ENCODE measurements around the gene FNDC3B.

Gene FNDC3B

DNA sequence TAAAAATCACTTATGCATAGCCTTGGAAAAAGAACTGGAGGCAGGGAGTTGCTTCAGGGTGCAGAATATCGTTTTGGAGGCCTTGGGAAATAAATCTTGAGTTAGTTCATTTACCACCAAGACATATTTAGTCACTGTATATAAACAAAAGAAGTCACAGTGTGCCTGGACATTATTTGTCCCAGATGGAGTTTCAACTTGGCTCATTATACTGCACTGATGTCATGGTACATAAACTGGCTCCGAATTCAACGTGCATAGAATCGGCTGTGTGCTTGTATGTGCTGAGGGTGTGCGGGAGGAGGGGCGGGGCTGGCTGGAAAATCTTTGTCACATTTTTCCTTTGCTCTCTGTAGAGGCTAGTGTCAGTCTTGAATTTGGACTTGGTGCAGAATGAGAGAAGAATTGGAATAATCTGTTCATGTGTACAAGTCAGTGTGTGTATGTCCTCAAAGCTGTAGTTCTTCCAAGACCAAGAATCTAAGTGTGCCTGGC, 86.6 kb downstream of the FNDC3B start:
- POLR2A ChIA-PET: no interaction called here

DNA sequence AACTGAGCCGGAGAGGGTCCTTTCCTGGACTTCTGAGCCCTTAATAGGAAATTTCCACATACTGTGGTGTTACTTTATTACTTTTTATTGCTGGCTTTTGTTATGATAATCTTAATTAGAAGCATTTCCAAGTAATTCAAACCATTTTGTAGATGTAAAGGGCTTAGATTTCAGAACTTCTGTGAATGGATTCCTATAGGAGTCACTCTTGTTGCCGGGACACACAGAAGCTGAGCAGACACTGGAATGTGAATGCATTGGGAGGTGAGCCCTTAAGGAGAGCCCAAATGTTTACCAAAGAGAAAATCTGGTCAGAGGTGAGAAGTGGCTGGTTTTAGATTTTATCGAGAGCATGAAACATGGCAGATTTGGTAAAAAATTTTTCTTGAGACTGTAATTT, 87.4 kb downstream of the FNDC3B start:
- Histone ChIP-seq H3K4me1 (ENCODE audit: control extremely low read depth in 1 of 4, control insufficient read depth in 4 of 4, insufficient read depth in 4 of 4, low read length in 3 of 4) (peaks cover 1 to 38% (median 7%) of the 10 kb centered on the region in 4 experiments), H3K4me3 (ENCODE audit: control insufficient read depth in 1 of 7, extremely low read depth in 1 of 7, insufficient read depth in 4 of 7, low read depth in 2 of 7, low read length in 6 of 7) (no peak overlapping the region)

More for the DNA sequence above, 86.6 kb downstream of the FNDC3B start:
- Histone ChIP-seq H3K27me3 (replicated peaks in 2 of 5; ENCODE audit: control insufficient read depth in 4 of 5, insufficient read depth in 5 of 5, low read length in 4 of 5) (no peaks in the 10 kb centered on the region), H3K4me1 (ENCODE audit: control extremely low read depth in 1 of 4, control insufficient read depth in 4 of 4, insufficient read depth in 4 of 4, low read length in 3 of 4) (peaks cover 1 to 32% (median 7%) of the 10 kb centered on the region in 4 experiments), H3K27ac (ENCODE audit: insufficient read depth in 1 of 2, low read depth in 1 of 2, low read length in 2 of 2, poor library complexity in 1 of 2, severe bottlenecking in 2 of 2) (no peak overlapping the region), H3K4me3 (ENCODE audit: control insufficient read depth in 1 of 7, extremely low read depth in 1 of 7, insufficient read depth in 4 of 7, low read depth in 2 of 7, low read length in 6 of 7) (no peak overlapping the region), H3K9me3 (ENCODE audit: control extremely low read depth in 1 of 5, control insufficient read depth in 4 of 5, insufficient read depth in 2 of 5, low read depth in 1 of 5, low read length in 4 of 5) (peaks cover 0 to 9% (median 0%) of the 10 kb centered on the region in 5 experiments), H3K36me3 (ENCODE audit: control insufficient read depth in 4 of 4, insufficient read depth in 4 of 4, low read length in 3 of 4) (peaks cover 3 to 41% (median 7%) of the 10 kb centered on the region in 4 experiments)
- DNase-seq: no peak
- 100% methylated on average over 1 of the region's 6 CpGs for WGBS (ENCODE audit: insufficient coverage)
- CTCF ChIA-PET: interaction anchor here (0.7 to 1.0 kb wide), 2 partner anchors 9 to 69 kb away, joined by 3 read pairs; no protein-coding TSS in a partner anchor

DNA sequence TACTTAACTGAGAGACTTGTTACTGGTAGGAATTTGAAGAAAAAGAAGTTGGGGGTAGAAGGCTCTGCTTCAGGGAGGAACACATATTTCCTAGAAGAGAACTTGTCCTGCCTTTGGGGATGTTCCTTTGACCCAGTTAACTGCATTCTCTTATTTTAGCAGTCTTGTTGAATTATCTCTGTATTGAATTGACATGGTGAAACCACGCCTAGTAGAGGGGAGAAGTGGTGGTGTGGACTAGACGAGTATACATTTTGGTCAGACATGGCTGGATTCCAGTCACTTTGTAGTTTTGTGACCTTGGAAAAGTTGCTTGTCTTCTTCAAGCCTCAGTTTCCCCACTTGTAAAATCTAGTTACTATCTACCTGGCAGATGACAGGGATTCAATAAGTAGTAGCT, 87.8 kb downstream of the FNDC3B start:
- Histone ChIP-seq H3K4me3 (ENCODE audit: control insufficient read depth in 1 of 7, extremely low read depth in 1 of 7, insufficient read depth in 4 of 7, low read depth in 2 of 7, low read length in 6 of 7) (no peak overlapping the region), H3K9me3 (ENCODE audit: control extremely low read depth in 1 of 5, control insufficient read depth in 4 of 5, insufficient read depth in 2 of 5, low read depth in 1 of 5, low read length in 4 of 5) (peaks cover 0 to 9% (median 0%) of the 10 kb centered on the region in 5 experiments), H3K36me3 (ENCODE audit: control insufficient read depth in 4 of 4, insufficient read depth in 4 of 4, low read length in 3 of 4) (peaks cover 3 to 39% (median 7%) of the 10 kb centered on the region in 4 experiments), H3K4me1 (ENCODE audit: control extremely low read depth in 1 of 4, control insufficient read depth in 4 of 4, insufficient read depth in 4 of 4, low read length in 3 of 4) (peaks cover 1 to 42% (median 7%) of the 10 kb centered on the region in 4 experiments), H3K27ac (ENCODE audit: insufficient read depth in 1 of 2, low read depth in 1 of 2, low read length in 2 of 2, poor library complexity in 1 of 2, severe bottlenecking in 2 of 2) (no peak overlapping the region), H3K27me3 (replicated peaks in 2 of 5; ENCODE audit: control insufficient read depth in 4 of 5, insufficient read depth in 5 of 5, low read length in 4 of 5) (no peaks in the 10 kb centered on the region)
- no CpG with 5 or more reads among the region's 2 CpGs for WGBS (ENCODE audit: insufficient coverage)
- ChIA-PET POLR2A (no interaction called here), CTCF (interaction anchor here (2.1 kb wide), 1 partner anchor 11 kb away, joined by 8 read pairs; no protein-coding TSS in a partner anchor)
- no peak for DNase-seq

More for the DNA sequence above, 87.4 kb downstream of the FNDC3B start:
- H3K27me3 ChIP-seq (replicated peaks in 2 of 5; ENCODE audit: control insufficient read depth in 4 of 5, insufficient read depth in 5 of 5, low read length in 4 of 5): no peaks in the 10 kb centered on the region
- H3K36me3 ChIP-seq (ENCODE audit: control insufficient read depth in 4 of 4, insufficient read depth in 4 of 4, low read length in 3 of 4): peaks cover 3 to 41% (median 7%) of the 10 kb centered on the region in 4 experiments
- H3K27ac ChIP-seq (ENCODE audit: insufficient read depth in 1 of 2, low read depth in 1 of 2, low read length in 2 of 2, poor library complexity in 1 of 2, severe bottlenecking in 2 of 2): no peak overlapping the region
- H3K9me3 ChIP-seq (ENCODE audit: control extremely low read depth in 1 of 5, control insufficient read depth in 4 of 5, insufficient read depth in 2 of 5, low read depth in 1 of 5, low read length in 4 of 5): peaks cover 0 to 9% (median 0%) of the 10 kb centered on the region in 5 experiments
- POLR2A ChIA-PET: no interaction called here
- DNase-seq: no peak
- CTCF ChIA-PET: interaction anchor here (0.7 to 1.0 kb wide), 2 partner anchors 10 to 68 kb away, joined by 3 read pairs; no protein-coding TSS in a partner anchor
- WGBS (ENCODE audit: insufficient coverage): 100% methylated on average over 2 of the region's 3 CpGs

DNA sequence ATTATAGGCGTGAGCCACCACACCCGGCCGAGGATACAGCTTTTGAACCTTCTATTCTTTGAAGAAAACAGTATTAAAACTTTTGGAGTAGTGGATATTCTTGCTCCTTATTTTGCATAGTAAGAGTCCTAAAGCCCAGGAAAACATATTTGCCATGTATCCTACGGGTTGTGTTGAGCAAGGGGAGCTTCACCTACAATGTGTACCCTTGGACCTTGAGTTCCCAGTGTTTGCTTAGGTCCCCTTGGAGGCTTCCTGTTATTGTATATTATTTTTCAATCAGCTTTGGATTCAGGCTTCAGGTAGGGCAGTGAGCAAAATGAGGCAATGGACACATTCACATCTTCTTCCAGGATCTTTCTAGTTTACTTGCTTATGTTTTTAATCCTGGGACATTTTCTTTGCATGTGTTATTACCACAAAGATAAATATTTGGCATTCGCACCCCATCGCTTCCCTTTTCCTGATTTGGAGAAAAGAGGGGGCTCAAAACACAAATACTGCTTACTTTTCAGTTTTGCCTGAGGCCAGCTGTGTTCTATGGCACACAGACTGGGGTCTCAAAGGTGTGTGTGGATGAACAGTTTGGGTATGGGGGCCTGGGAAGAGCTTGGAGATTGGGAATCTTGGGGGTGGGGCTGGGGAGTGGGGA, 88.7 kb downstream of the FNDC3B start:
- POLR2A ChIA-PET: no interaction called here
- H3K27me3 ChIP-seq (replicated peaks in 2 of 5; ENCODE audit: control insufficient read depth in 4 of 5, insufficient read depth in 5 of 5, low read length in 4 of 5): no peaks in the 10 kb centered on the region
- 100% methylated on average over 2 of the region's 6 CpGs for WGBS (ENCODE audit: insufficient coverage)
- no peak overlapping the region for H3K4me3 ChIP-seq (ENCODE audit: control insufficient read depth in 1 of 7, extremely low read depth in 1 of 7, insufficient read depth in 4 of 7, low read depth in 2 of 7, low read length in 6 of 7)
- H3K27ac ChIP-seq (ENCODE audit: insufficient read depth in 1 of 2, low read depth in 1 of 2, low read length in 2 of 2, poor library complexity in 1 of 2, severe bottlenecking in 2 of 2): no peak overlapping the region
- H3K4me1 ChIP-seq (ENCODE audit: control extremely low read depth in 1 of 4, control insufficient read depth in 4 of 4, insufficient read depth in 4 of 4, low read length in 3 of 4): peaks cover 1 to 46% (median 7%) of the 10 kb centered on the region in 4 experiments
- DNase-seq: no peak
- H3K9me3 ChIP-seq (ENCODE audit: control extremely low read depth in 1 of 5, control insufficient read depth in 4 of 5, insufficient read depth in 2 of 5, low read depth in 1 of 5, low read length in 4 of 5): peaks cover 0 to 9% (median 0%) of the 10 kb centered on the region in 5 experiments
- H3K36me3 ChIP-seq (ENCODE audit: control insufficient read depth in 4 of 4, insufficient read depth in 4 of 4, low read length in 3 of 4): peaks cover under 1 to 31% (median 4%) of the 10 kb centered on the region in 4 experiments
- CTCF ChIA-PET: interaction anchor here (0.7 to 2.1 kb wide), 3 partner anchors 10 to 23 kb away, joined by 3 to 8 read pairs (median 4); no protein-coding TSS in a partner anchor

GRCh38 chr3:172128858-172129257, 89.5 kb downstream of the FNDC3B start:
- DNase-seq: no peak
- H3K27ac ChIP-seq (ENCODE audit: insufficient read depth in 1 of 2, low read depth in 1 of 2, low read length in 2 of 2, poor library complexity in 1 of 2, severe bottlenecking in 2 of 2): no peak overlapping the region
- peaks cover 0 to 9% (median 0%) of the 10 kb centered on the region in 5 experiments for H3K9me3 ChIP-seq (ENCODE audit: control extremely low read depth in 1 of 5, control insufficient read depth in 4 of 5, insufficient read depth in 2 of 5, low read depth in 1 of 5, low read length in 4 of 5)
- WGBS (ENCODE audit: insufficient coverage): 100% methylated on average over 3 of the region's 9 CpGs
- H3K27me3 ChIP-seq (replicated peaks in 2 of 5; ENCODE audit: control insufficient read depth in 4 of 5, insufficient read depth in 5 of 5, low read length in 4 of 5): no peaks in the 10 kb centered on the region
- POLR2A ChIA-PET: no interaction called here
- H3K4me1 ChIP-seq (ENCODE audit: control extremely low read depth in 1 of 4, control insufficient read depth in 4 of 4, insufficient read depth in 4 of 4, low read length in 3 of 4): peaks cover 1 to 52% (median 7%) of the 10 kb centered on the region in 4 experiments
- CTCF ChIA-PET: interaction anchor here (1.2 to 2.1 kb wide), 2 partner anchors 10 to 22 kb away, joined by 4 to 8 read pairs; no protein-coding TSS in a partner anchor
- H3K4me3 ChIP-seq (ENCODE audit: control insufficient read depth in 1 of 7, extremely low read depth in 1 of 7, insufficient read depth in 4 of 7, low read depth in 2 of 7, low read length in 6 of 7): no peak overlapping the region
- peaks cover 0 to 31% (median 3%) of the 10 kb centered on the region in 4 experiments for H3K36me3 ChIP-seq (ENCODE audit: control insufficient read depth in 4 of 4, insufficient read depth in 4 of 4, low read length in 3 of 4)

DNA sequence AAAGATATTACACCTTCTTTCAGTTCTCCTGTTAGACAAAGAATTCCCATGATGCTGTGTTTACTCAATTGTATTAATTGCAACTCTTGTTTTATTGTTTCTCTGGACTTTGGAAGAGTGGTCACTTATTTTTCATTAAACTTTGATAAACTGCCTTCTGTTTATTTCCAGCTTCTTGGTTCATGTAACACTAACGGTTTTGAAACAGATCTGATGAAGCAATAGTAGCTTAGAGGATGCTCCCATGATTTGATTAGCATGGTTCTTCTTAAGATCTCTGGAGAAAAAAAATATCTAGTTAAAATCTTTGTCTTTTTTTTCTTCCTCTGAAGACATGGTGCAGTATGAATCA, 90.1 kb downstream of the FNDC3B start:
- Histone ChIP-seq H3K27ac (ENCODE audit: insufficient read depth in 1 of 2, low read depth in 1 of 2, low read length in 2 of 2, poor library complexity in 1 of 2, severe bottlenecking in 2 of 2) (peak overlapping the region in 1 of 2 experiments; percentile 78), H3K36me3 (ENCODE audit: control insufficient read depth in 4 of 4, insufficient read depth in 4 of 4, low read length in 3 of 4) (peaks cover 0 to 26% (median 3%) of the 10 kb centered on the region in 4 experiments), H3K27me3 (replicated peaks in 2 of 5; ENCODE audit: control insufficient read depth in 4 of 5, insufficient read depth in 5 of 5, low read length in 4 of 5) (no peaks in the 10 kb centered on the region), H3K4me3 (ENCODE audit: control insufficient read depth in 1 of 7, extremely low read depth in 1 of 7, insufficient read depth in 4 of 7, low read depth in 2 of 7, low read length in 6 of 7) (peak overlapping the region in 1 of 7 experiments; percentile 8), H3K4me1 (ENCODE audit: control extremely low read depth in 1 of 4, control insufficient read depth in 4 of 4, insufficient read depth in 4 of 4, low read length in 3 of 4) (peaks cover 1 to 57% (median 7%) of the 10 kb centered on the region in 4 experiments), H3K9me3 (ENCODE audit: control extremely low read depth in 1 of 5, control insufficient read depth in 4 of 5, insufficient read depth in 2 of 5, low read depth in 1 of 5, low read length in 4 of 5) (peaks cover 0 to 9% (median 0%) of the 10 kb centered on the region in 5 experiments)
- POLR2A ChIA-PET: no interaction called here
- DNase-seq: no peak
- CTCF ChIA-PET: no interaction called here
- WGBS (ENCODE audit: insufficient coverage): 80% methylated on average over 1 of the region's 1 CpG
